GM21423 (cell line): Measurements from ENCODE around the gene PRND.

Experiments
- ATAC-seq: cut with Tn5 transposase; IDR thresholded peaks from one replicate; pipeline ENCODE4 v1.9.1; 2021; ENCODE audit warnings: mild to moderate bottlenecking, moderate library complexity; ENCODE audit not compliant: unreplicated experiment

The PRND gene

DNA sequence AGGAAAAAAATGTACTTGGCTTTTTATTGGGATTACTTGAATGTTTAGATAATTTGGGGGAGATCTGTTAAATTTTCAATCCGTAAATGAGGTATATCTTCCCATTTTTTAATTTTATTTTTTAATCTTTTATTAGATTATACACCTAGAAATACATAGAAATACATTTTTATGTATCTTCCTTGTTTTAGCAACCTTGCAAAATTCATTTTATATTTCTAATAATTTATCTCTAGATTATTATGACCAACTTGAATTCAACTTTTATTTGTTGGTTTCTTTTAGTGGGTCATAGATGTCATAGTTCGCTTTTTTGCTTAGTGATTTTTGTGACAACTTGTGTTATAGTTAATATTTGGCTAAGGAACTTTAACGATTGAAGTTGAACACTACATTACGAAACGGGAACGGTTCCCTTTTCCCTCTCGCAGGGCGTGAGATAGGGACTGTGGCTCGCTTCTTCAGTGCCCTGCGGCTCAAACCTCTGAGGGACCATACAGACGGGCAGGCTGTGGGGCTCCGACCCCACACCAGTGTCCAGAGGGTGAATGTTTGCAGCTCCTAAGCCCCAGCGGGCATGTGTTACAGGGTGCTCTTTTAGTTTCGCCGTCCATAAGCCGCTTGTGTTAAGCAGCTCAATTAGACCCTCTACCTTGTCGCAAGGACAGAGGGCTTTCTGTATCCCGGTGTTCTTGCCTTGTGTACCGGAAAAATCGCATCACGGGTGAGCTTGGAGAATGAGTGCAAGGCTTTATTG is 53.8 kb downstream of the PRND start:
- no peak for ATAC-seq

- no peak for ATAC-seq
Measured at GRCh38 chr20:4776079-4776630, 54.4 kb downstream of the PRND start.
